Glutamatergic neuron (in vitro differentiated cells): ENCODE measurements around the gene SHH. TPM values are rescaled to one million over a fixed set of nuclear protein-coding genes. Genes with fewer than 3 reads are reported as not detected.

Experiments
- DNase-seq: peaks from one replicate; pipeline ENCODE4 v3.0.0; 2022
- H3K27ac Mint-ChIP-seq: one replicate; pipeline ENCODE4 v1.8.0; 2020; ENCODE audit warnings: mild to moderate bottlenecking, mixed read lengths, inconsistent platforms; ENCODE audit not compliant: unreplicated experiment
- H3K27me3 Mint-ChIP-seq: one replicate; pipeline ENCODE4 v1.8.0; 2020; ENCODE audit warnings: mild to moderate bottlenecking, moderate library complexity, mixed read lengths, inconsistent platforms; ENCODE audit not compliant: unreplicated experiment
- H3K36me3 Mint-ChIP-seq: one replicate; pipeline ENCODE4 v1.8.0; 2020; ENCODE audit warnings: mild to moderate bottlenecking, mixed read lengths, inconsistent platforms; ENCODE audit not compliant: unreplicated experiment
- H3K4me1 Mint-ChIP-seq: one replicate; pipeline ENCODE4 v1.8.0; 2020; ENCODE audit warnings: mild to moderate bottlenecking, low read depth, mixed read lengths, inconsistent platforms; ENCODE audit not compliant: unreplicated experiment
- H3K4me3 Mint-ChIP-seq: one replicate; pipeline ENCODE4 v1.8.0; 2020; ENCODE audit warnings: mild to moderate bottlenecking, mixed read lengths, inconsistent platforms; ENCODE audit not compliant: unreplicated experiment
- H3K9me3 Mint-ChIP-seq: one replicate; pipeline ENCODE4 v1.8.0; 2020; ENCODE audit warnings: mild to moderate bottlenecking, moderate library complexity, mixed read lengths, inconsistent platforms; ENCODE audit not compliant: unreplicated experiment
- CTCF ChIP-seq: fragments of 200-600 bp; sonication (generic); IDR thresholded peaks from one replicate; pipeline ENCODE4 v1.5.0; 2021; ENCODE audit not compliant: partially characterized antibody, unreplicated experiment
- total RNA-seq: library from RNA; stranded (reverse); fragmentation: NEBNext Ultra II Directional; extraction: Animal tissue kit (Norgen Biotek cat#: 25700); gene quantifications from one replicate; pipeline ENCODE4 v1.2.1, GENCODE V29; 2021; ENCODE audit not compliant: unreplicated experiment

Gene SHH
- total RNA-seq, 1 donor from 2014 or later = not detected

GRCh38 chr7:155753446-155753965 is 58.8 kb downstream of the SHH start:
- Mint-ChIP-seq H3K27ac (no peak overlapping the region), H3K9me3 (no peaks in the 10 kb centered on the region), H3K27me3 (peaks cover 2% of the 10 kb centered on the region), H3K4me3 (no peak overlapping the region), H3K36me3 (no peaks in the 10 kb centered on the region), H3K4me1 (peaks cover 22% of the 10 kb centered on the region)
- DNase-seq = no peak
- no peak for TF ChIP-seq CTCF

- no peaks in the 10 kb centered on the region for H3K27me3 Mint-ChIP-seq
- TF ChIP-seq CTCF = no peak
- H3K4me1 Mint-ChIP-seq = peaks cover 23% of the 10 kb centered on the region
- H3K4me3 Mint-ChIP-seq = no peak overlapping the region
- H3K9me3 Mint-ChIP-seq = no peaks in the 10 kb centered on the region
- no peak overlapping the region for H3K27ac Mint-ChIP-seq
- H3K36me3 Mint-ChIP-seq = no peaks in the 10 kb centered on the region
- no peak for DNase-seq
These were observed 59.4 kb downstream of the SHH start for GRCh38 chr7:155752756-155753445.

GRCh38 chr7:155751409-155751808 is 60.9 kb downstream of the SHH start:
- H3K9me3 Mint-ChIP-seq = no peaks in the 10 kb centered on the region
- no peak overlapping the region for H3K27ac Mint-ChIP-seq
- peaks cover 28% of the 10 kb centered on the region for H3K4me1 Mint-ChIP-seq
- H3K27me3 Mint-ChIP-seq = no peaks in the 10 kb centered on the region
- no peak overlapping the region for H3K4me3 Mint-ChIP-seq
- no peaks in the 10 kb centered on the region for H3K36me3 Mint-ChIP-seq
- no peak for TF ChIP-seq CTCF
- no peak for DNase-seq

GRCh38 chr7:155750255-155751125 is 61.8 kb downstream of the SHH start:
- Mint-ChIP-seq H3K4me3 (no peak overlapping the region), H3K36me3 (no peaks in the 10 kb centered on the region), H3K4me1 (peaks cover 31% of the 10 kb centered on the region), H3K27ac (no peak overlapping the region), H3K27me3 (no peaks in the 10 kb centered on the region), H3K9me3 (no peaks in the 10 kb centered on the region)
- no peak for DNase-seq
- no peak for TF ChIP-seq CTCF

Other genes starting within 250 kb of the SHH start
- gene RBM33, start 167.8 kb downstream of the SHH start, total RNA-seq = 67.5 TPM